ENCODE measurements around the gene ATP10A.

GRCh38 chr15:25661898-25662297, 201.2 kb downstream of the ATP10A start:
- TF ChIP-seq POLR2A (IDR thresholded peaks at IDR 0.05; ENCODE audit: low read length) (no peak), GATA1 (IDR thresholded peaks at IDR 0.05; ENCODE audit: low read depth, low read length) (no peak)

Measured in erythroblast (primary cell).